Ovary (tissue), 9 donors: ENCODE measurements around the gene BRPF3. TPM values are rescaled to one million over a fixed set of nuclear protein-coding genes. Genes with fewer than 3 reads are reported as not detected.

ENCODE experiments used
- DNase-seq, 5 donors: peaks; one replicate each; pipeline ENCODE4 v3.0.0-alpha.2; 2019 to 2020
- H3K27ac ChIP-seq, 2 donors: fragments of 200-600 bp; one replicate each; pipeline versions ENCODE4 v1.5.1 to v1.8.0; 2019 to 2022
- H3K27me3 ChIP-seq: fragments of 200-600 bp; one replicate; pipeline ENCODE4 v1.8.0; 2022
- H3K36me3 ChIP-seq: fragments of 200-600 bp; sonication (generic); one replicate; pipeline ENCODE4 v1.5.1; 2019
- H3K4me1 ChIP-seq: one replicate; pipeline ENCODE4 v1.8.1; 2013; ENCODE audit warnings: mild to moderate bottlenecking, moderate library complexity; ENCODE audit not compliant: insufficient read depth
- H3K4me3 ChIP-seq: fragments of 200-600 bp; sonication (generic); one replicate; pipeline ENCODE4 v1.5.1; 2017
- H3K9me3 ChIP-seq, 2 donors: fragments of 200-600 bp in 1 of 2; sonication (generic) in 1 of 2; one replicate each; pipeline versions ENCODE4 v1.5.1 to v1.8.1; 2013 to 2019; ENCODE audit warnings: mild to moderate bottlenecking in 1 of 2, moderate library complexity in 1 of 2
- CTCF ChIP-seq, 3 donors: fragments of 450-650 bp in 2 of 3; fragments of 200-600 bp in 1 of 3; IDR thresholded peaks; one replicate each; pipeline versions ENCODE4 v1.5.1 to v1.8.0; 2016 to 2022; ENCODE audit warnings: antibody characterized with exemption in 3 of 3, mild to moderate bottlenecking in 1 of 3
- EP300 ChIP-seq: sonication (generic); formaldehyde crosslinking; IDR thresholded peaks from one replicate; pipeline ENCODE4 v1.6.1; 2017; ENCODE audit warnings: antibody characterized with exemption
- POLR2A ChIP-seq: fragments of 450-650 bp; IDR thresholded peaks from one replicate; pipeline ENCODE4 v1.6.1; 2017; ENCODE audit warnings: antibody characterized with exemption, mild to moderate bottlenecking, moderate library complexity
- WGBS, 3 donors: extraction: QIAGEN DNeasy Blood & Tissue Kit in 1 of 3; methylation state at CpG; one replicate each; pipeline versions ENCODE4 v1.1.5 to v1.1.7; 2013 to 2017; 5-methylcytosine and 5-hydroxymethylcytosine counted together
- intact Hi-C, 4 donors: fragments of 100-400 bp; cut with DNase I; formaldehyde crosslinking; loops; one replicate each; pipeline versions ENCODE4 v1.11.0 to v1.15.1; 2022 to 2023
- polyA plus RNA-seq, 2 donors: library from polyadenylated mRNA; stranded (reverse); fragments of 200-250 nt in 1 of 2; fragments of 350-450 nt in 1 of 2; fragmentation: Illumina TruSeq in 1 of 2; extraction: RNeasy Lipid Tissue Mini Kit (QIAGEN cat#74804) in 1 of 2; gene quantifications; one replicate each; pipeline ENCODE4 v1.2.3, GENCODE V29; 2013 to 2014
- total RNA-seq, 7 donors: library from RNA; depleted of rRNA in 2 of 7; stranded (reverse); fragments of >200 nt in 2 of 7; fragmentation: NEBNext Ultra II Directional in 3 of 7; extraction: Animal tissue kit (Norgen Biotek cat#: 25700) in 3 of 7; gene quantifications; one replicate each; pipeline versions ENCODE4 v1.1.0 to v1.2.4, GENCODE V29; 2016 to 2023
- donor health status: DM: no; HTN: no; CAD: no; lungs with moderate emphysema.
- donor health status: DM: no; HTN: no; CAD: no.
- donor health status: Bipolar disorder and iron deficiency.
- donor health status: DM: yes; HTN: yes; CAD: no.
- donor health status: DM: no; HTN: no; CAD: no.
- donor health status: DM: yes; HTN: yes; CAD: no.

Gene BRPF3
- total and polyA plus RNA-seq, 9 donors, result 15.7 to 34.5 (median 30.3) TPM

GRCh38 chr6:36226438-36227047 is 30.0 kb downstream of the BRPF3 start:
- Histone ChIP-seq H3K4me3 (no peak overlapping the region), H3K27ac (no peak overlapping the region), H3K9me3 (no peaks in the 10 kb centered on the region), H3K36me3 (no peaks in the 10 kb centered on the region), H3K27me3 (no peaks in the 10 kb centered on the region), H3K4me1 (peaks cover 6% of the 10 kb centered on the region)
- TF ChIP-seq POLR2A, result no peak
- no peak for TF ChIP-seq CTCF (IDR thresholded peaks at IDR 0.05)
- no peak for TF ChIP-seq EP300
- 65 to 72% (median 72%) methylated on average over 4 of the region's 4 CpGs for WGBS, 3 donors
- intact Hi-C loops, result no loop called here
- DNase-seq, result no peak

- H3K9me3 ChIP-seq, result no peaks in the 10 kb centered on the region
- 47 to 78% (median 52%) methylated on average over 1 of the region's 1 CpG for WGBS, 3 donors
- no peak for DNase-seq
- H3K4me3 ChIP-seq, result no peak overlapping the region
- no peaks in the 10 kb centered on the region for H3K27me3 ChIP-seq
- no peak for TF ChIP-seq CTCF (IDR thresholded peaks at IDR 0.05)
- no peak for TF ChIP-seq EP300
- TF ChIP-seq POLR2A, result no peak
- H3K36me3 ChIP-seq, result no peaks in the 10 kb centered on the region
- peaks cover 6% of the 10 kb centered on the region for H3K4me1 ChIP-seq
- no peak overlapping the region for H3K27ac ChIP-seq
- intact Hi-C loops, result no loop called here
Measured at GRCh38 chr6:36227379-36228228, 31.1 kb downstream of the BRPF3 start.

- H3K9me3 ChIP-seq, result no peaks in the 10 kb centered on the region
- WGBS, 3 donors, result 91 to 96% (median 93%) methylated on average over 5 of the region's 5 CpGs
Measured at GRCh38 chr6:36229223-36229622, 32.7 kb downstream of the BRPF3 start.

GRCh38 chr6:36230371-36230770 is 33.8 kb downstream of the BRPF3 start:
- H3K36me3 ChIP-seq, result no peaks in the 10 kb centered on the region
- DNase-seq, result no peak
- 94 to 96% (median 96%) methylated on average over 11 of the region's 11 CpGs for WGBS, 3 donors

More at GRCh38 chr6:36229223-36229622, 32.7 kb downstream of the BRPF3 start:
- no peaks in the 10 kb centered on the region for H3K27me3 ChIP-seq
- TF ChIP-seq EP300, result no peak
- TF ChIP-seq CTCF (IDR thresholded peaks at IDR 0.05), result no peak
- TF ChIP-seq POLR2A, result no peak
- peaks cover 6% of the 10 kb centered on the region for H3K4me1 ChIP-seq
- H3K36me3 ChIP-seq, result no peaks in the 10 kb centered on the region
- intact Hi-C loops, result no loop called here
- no peak overlapping the region for H3K4me3 ChIP-seq
- H3K27ac ChIP-seq, result no peak overlapping the region
- DNase-seq, result no peak

GRCh38 chr6:36232172-36232571 is 35.6 kb downstream of the BRPF3 start:
- no peak for DNase-seq
- H3K36me3 ChIP-seq, result no peaks in the 10 kb centered on the region
- intact Hi-C loops, result no loop called here
- TF ChIP-seq CTCF (IDR thresholded peaks at IDR 0.05) (no peak), EP300 (no peak), POLR2A (no peak)
- H3K27me3 ChIP-seq, result no peaks in the 10 kb centered on the region
- H3K4me1 ChIP-seq, result no peaks in the 10 kb centered on the region
- H3K9me3 ChIP-seq, result no peaks in the 10 kb centered on the region
- 83 to 90% (median 85%) methylated on average over 4 of the region's 4 CpGs for WGBS, 3 donors
- no peak overlapping the region for H3K27ac ChIP-seq
- no peak overlapping the region for H3K4me3 ChIP-seq

More at GRCh38 chr6:36230371-36230770, 33.8 kb downstream of the BRPF3 start:
- Histone ChIP-seq H3K4me3 (no peak overlapping the region), H3K27me3 (no peaks in the 10 kb centered on the region), H3K9me3 (no peaks in the 10 kb centered on the region), H3K27ac (no peak overlapping the region), H3K4me1 (no peaks in the 10 kb centered on the region)
- intact Hi-C loops, result no loop called here
- TF ChIP-seq POLR2A (no peak), EP300 (no peak)
